K562 (cell line): ENCODE results near the gene FOXO3. TPM values are rescaled to one million over a fixed set of nuclear protein-coding genes. Genes with fewer than 3 reads are reported as not detected.

Experiments used
- ATAC-seq: fragments of 200-7000 bp; cut with Tn5 transposase; 3 replicates; pipeline ENCODE4 v1.9.1; 2020; ENCODE audit warnings: moderate library complexity
- BruUV-seq: library from RNA; stranded (reverse); fragments of 400-500 nt; replicated peaks from 2 replicates; lab custom pipeline; 2021; lab: Mats Ljungman, UMichigan
- CTCF ChIA-PET: fragments of 300-600 bp; formaldehyde crosslinking; extraction: SDS; loops from one replicate; lab custom pipeline; 2021; ENCODE audit warnings: low intra/inter-chr PET ratio; lab: Yijun Ruan, JAX
- POLR2A ChIA-PET: fragments of 300-600, 350-650 bp; sonication (Branson Sonifier 250); formaldehyde crosslinking; extraction: SDS; loops from one replicate; lab custom pipeline; 2021; ENCODE audit warnings: antibody characterized with exemption, inconsistent platforms; lab: Yijun Ruan, JAX
- DNase-seq, 4 experiments: peaks; one replicate each; pipeline versions ENCODE4 v3.0.0 to v3.0.0-alpha.2; 2011 to 2018; ENCODE audit warnings: low spot score in 3 of 4, mixed read lengths in 3 of 4; ENCODE audit errors: extremely low read depth in 1 of 4
- FAIRE-seq: peaks from 2 replicates; lab custom pipeline; 2011; peaks lifted over from hg19 to GRCh38; lab: Jason Lieb, UNC
- H2AFZ ChIP-seq: 2 replicates; pipeline ENCODE4 v1.6.0; 2011; ENCODE audit warnings: low read depth, low read length, control low read depth, inconsistent platforms
- H3K27ac ChIP-seq: fragments of 200-600 bp; 3 replicates; pipeline ENCODE4 v1.8.0; 2011; ENCODE audit warnings: low read depth, mild to moderate bottlenecking, control low read depth, inconsistent platforms, low read length, moderate library complexity, mixed read lengths; ENCODE audit errors: extremely low read depth
- H3K27me3 ChIP-seq, 2 experiments: fragments of 300-600 bp in 1 of 2; 2 replicates in 1 of 2; 3 replicates in 1 of 2; pipeline versions ENCODE4 v1.6.0 to v1.8.0; 2011; ENCODE audit warnings: inconsistent platforms in 2 of 2, low read length in 2 of 2, mild to moderate bottlenecking in 1 of 2, mixed read lengths in 1 of 2, moderate library complexity in 1 of 2; ENCODE audit not compliant: control insufficient read depth in 2 of 2, insufficient read depth in 2 of 2
- H3K36me3 ChIP-seq: fragments of 300-600 bp; 3 replicates; pipeline ENCODE4 v1.8.0; 2011; ENCODE audit warnings: mild to moderate bottlenecking, low read length, inconsistent platforms; ENCODE audit not compliant: control insufficient read depth, insufficient read depth
- H3K4me1 ChIP-seq, 2 experiments: fragments of 200-600 bp in 1 of 2; replicated peaks in 1 of 2; 2 replicates in 1 of 2; 3 replicates in 1 of 2; pipeline versions ENCODE4 v1.5.1 to v1.8.0; 2011; ENCODE audit warnings: inconsistent platforms in 2 of 2, low read length in 2 of 2, mild to moderate bottlenecking in 1 of 2, mixed read lengths in 1 of 2, moderate library complexity in 1 of 2; ENCODE audit not compliant: control insufficient read depth in 2 of 2, insufficient read depth in 2 of 2
- H3K4me2 ChIP-seq: 2 replicates; pipeline ENCODE4 v1.6.1; 2011; ENCODE audit warnings: low read length, control low read depth, inconsistent platforms, mixed read lengths; ENCODE audit not compliant: insufficient read depth
- H3K4me3 ChIP-seq: fragments of 200-600 bp; sonication (generic), shearing (Covaris generic); 2 replicates; pipeline ENCODE4 v1.5.1; 2016; ENCODE audit warnings: control low read depth, inconsistent platforms
- H3K79me2 ChIP-seq: fragments of 200-600 bp; 3 replicates; pipeline ENCODE4 v1.8.0; 2011; ENCODE audit warnings: low read length, inconsistent platforms; ENCODE audit not compliant: control insufficient read depth, insufficient read depth
- H3K9ac ChIP-seq, 2 experiments: 2 replicates each; pipeline versions ENCODE4 v1.6.0 to v1.6.1; 2011; ENCODE audit warnings: low read depth in 2 of 2, low read length in 2 of 2, control low read depth in 1 of 2, inconsistent platforms in 1 of 2, mild to moderate bottlenecking in 1 of 2, mixed read lengths in 1 of 2; ENCODE audit not compliant: insufficient read depth in 1 of 2
- H3K9me1 ChIP-seq: one replicate; pipeline ENCODE4 v1.6.0; 2011; ENCODE audit warnings: inconsistent platforms, mild to moderate bottlenecking, low read length, moderate library complexity; ENCODE audit not compliant: control insufficient read depth, insufficient read depth
- H3K9me3 ChIP-seq: replicated peaks from 2 replicates; pipeline ENCODE4 v1.5.1; 2011; ENCODE audit warnings: low read depth, low read length, inconsistent platforms; ENCODE audit not compliant: control insufficient read depth, insufficient read depth
- H4K20me1 ChIP-seq: replicated peaks from 2 replicates; pipeline ENCODE4 v1.6.1; 2011; ENCODE audit warnings: low read length, inconsistent platforms, mixed read lengths; ENCODE audit not compliant: control insufficient read depth, insufficient read depth
- CTBP1 ChIP-seq: fragments of 450-650 bp; IDR thresholded peaks from 2 replicates; pipeline ENCODE4 v1.6.1; 2016; ENCODE audit warnings: borderline replicate concordance
- E2F5 ChIP-seq: sonication (generic); formaldehyde crosslinking; IDR thresholded peaks from 2 replicates; pipeline ENCODE4 v1.8.0; 2022; ENCODE audit warnings: mild to moderate bottlenecking, missing genetic modification reagents
- EP400 ChIP-seq: fragments of 450-650 bp; IDR thresholded peaks from 2 replicates; pipeline ENCODE4 v1.6.1; 2017; ENCODE audit warnings: antibody characterized with exemption, mild to moderate bottlenecking, moderate library complexity
- ILK ChIP-seq: fragments of 450-650 bp; IDR thresholded peaks from 2 replicates; pipeline ENCODE4 v1.6.1; 2016; ENCODE audit warnings: missing genetic modification characterization, low read depth, mild to moderate bottlenecking, missing compliant biosample characterization, moderate library complexity, borderline replicate concordance
- KDM1A ChIP-seq, 2 experiments: fragments of 450-650 bp; IDR thresholded peaks; 2 replicates each; pipeline ENCODE4 v1.6.1; 2016; ENCODE audit warnings: mild to moderate bottlenecking in 2 of 2
- KLF1 ChIP-seq: fragments of 450-650 bp; IDR thresholded peaks from 2 replicates; pipeline ENCODE4 v1.6.1; 2016; ENCODE audit warnings: missing genetic modification characterization, missing compliant biosample characterization
- KLF16 ChIP-seq: IDR thresholded peaks from 2 replicates; pipeline ENCODE4 v1.6.1; 2016; ENCODE audit warnings: antibody characterized with exemption
- NR2C2 ChIP-seq, 2 experiments: fragments of 200-800 bp in 1 of 2; sonication (Bioruptor generic) in 1 of 2; sonication (generic) in 1 of 2; formaldehyde crosslinking in 1 of 2; IDR thresholded peaks; 2 replicates each; pipeline versions ENCODE4 v1.6.1 to v1.8.0; 2016 to 2022; ENCODE audit warnings: mild to moderate bottlenecking in 1 of 2, missing compliant biosample characterization in 1 of 2, missing genetic modification characterization in 1 of 2, missing genetic modification reagents in 1 of 2
- PYGO2 ChIP-seq: fragments of 450-650 bp; IDR thresholded peaks from 2 replicates; pipeline ENCODE4 v1.6.1; 2016; ENCODE audit warnings: mild to moderate bottlenecking, missing genetic modification characterization, moderate library complexity, missing compliant biosample characterization
- ZBTB34 ChIP-seq: fragments of 250-450 bp; sonication (Bioruptor Pico); IDR thresholded peaks from 2 replicates; pipeline ENCODE4 v1.8.0; 2021; ENCODE audit warnings: mild to moderate bottlenecking, moderate library complexity
- ZC3H4 ChIP-seq: sonication (generic); formaldehyde crosslinking; IDR thresholded peaks from 2 replicates; pipeline ENCODE4 v1.9.0; 2021; ENCODE audit warnings: missing genetic modification reagents, borderline replicate concordance
- ZNF121 ChIP-seq: sonication (generic); formaldehyde crosslinking; conservative IDR thresholded peaks from 2 replicates; pipeline ENCODE4 v1.8.0; 2022; ENCODE audit warnings: missing genetic modification reagents
- ZNF354B ChIP-seq: fragments of 250-450 bp; sonication (Bioruptor Pico); IDR thresholded peaks from 2 replicates; pipeline ENCODE4 v1.4.0; 2020
- WGBS: fragments of 100-300 bp; shearing (Covaris generic); methylation state at CpG from one replicate; pipeline ENCODE4 v1.1.6; 2016; ENCODE audit warnings: low coverage, mixed read lengths; ENCODE audit not compliant: insufficient coverage; ENCODE audit errors: missing lambda C conversion rate; 5-methylcytosine and 5-hydroxymethylcytosine counted together
- in situ Hi-C: fragments of 300-500 bp; cut with MboI; formaldehyde crosslinking; loops from 4 replicates; pipeline ENCODE4 v1.15.0; 2018; ENCODE audit warnings: inconsistent platforms, mixed read lengths
- intact Hi-C: fragments of 100-400 bp; cut with micrococcal nuclease; formaldehyde crosslinking; loops from 2 replicates; pipeline ENCODE4 v1.14.2; 2022
- polyA plus RNA-seq, 8 experiments: library from polyadenylated mRNA; depleted of rRNA in 4 of 8; stranded (reverse) in 5 of 8; unstranded in 3 of 8; fragments of >200 nt; fragmentation: Nextera tagmentation in 2 of 8; fragmentation: Illumina TruSeq in 1 of 8; extraction: Ambion mirVana in 2 of 8; extraction: Trizol in 1 of 8; gene quantifications; 2 replicates each; pipeline versions ENCODE4 v1.2.1 to v1.2.3, GENCODE V29; 2011 to 2014; ENCODE audit warnings: inconsistent platforms in 1 of 8, missing spikeins in 1 of 8
- total RNA-seq, 7 experiments: library from RNA; depleted of rRNA in 6 of 7; stranded (reverse); fragments of >200 nt in 6 of 7; fragmentation: Illumina TruSeq in 2 of 7; extraction: Trizol in 2 of 7; gene quantifications; 2 replicates each; pipeline versions ENCODE4 v1.2.1 to v1.2.3, GENCODE V29; 2011 to 2021; ENCODE audit warnings: low replicate concordance in 1 of 7

The FOXO3 gene
- total and polyA plus RNA-seq, 9 of the 15 experiments (the other 6 are each of a cell fraction or from before 2014, with no cell fraction given), result 3.0 to 14.6 (median 6.0) TPM

GRCh38 chr6:108711826-108712225, 151.1 kb downstream of the FOXO3 start:
- ATAC-seq (no peak), DNase-seq (no peak), FAIRE-seq (no peak)
- Histone ChIP-seq H3K9me1 (no peaks in the 10 kb centered on the region), H3K36me3 (no peaks in the 10 kb centered on the region), H3K9me3 (no peaks in the 10 kb centered on the region), H3K27me3 (peaks cover 0 to 26% of the 10 kb centered on the region in 2 experiments; a peak in 2 of 5 replicates), H2AFZ (no peak overlapping the region), H3K27ac (no peak overlapping the region), H3K4me1 (peaks cover 6 to 20% of the 10 kb centered on the region in 2 experiments; a peak in 4 of 5 replicates), H3K9ac (no peak overlapping the region), H3K79me2 (no peaks in the 10 kb centered on the region), H3K4me3 (no peak overlapping the region), H4K20me1 (no peaks in the 10 kb centered on the region), H3K4me2 (no peak overlapping the region)
- 47% methylated on average over 4 of the region's 5 CpGs for WGBS
- CTCF ChIA-PET, result no interaction called here
- in situ Hi-C loops, result no loop called here
- BruUV-seq, result no TSS peak
- POLR2A ChIA-PET, result no interaction called here
- TF ChIP-seq CTBP1 (no peak), ZBTB34 (CRISPR knock-in tag) (no peak), E2F5 (CRISPR knock-in tag) (no peak), ILK (tag) (no peak), ZC3H4 (CRISPR knock-in tag) (no peak), PYGO2 (tag) (no peak), KDM1A (IDR thresholded peaks at IDR 0.05) (no peak), ZNF354B (CRISPR knock-in tag) (no peak), EP400 (no peak), KLF16 (no peak), ZNF121 (CRISPR knock-in tag) (no peak), KLF1 (tag) (no peak), NR2C2 (CRISPR knock-in tag; IDR thresholded peaks at IDR 0.05) (no peak), NR2C2 (tag; IDR thresholded peaks at IDR 0.05) (no peak)
- intact Hi-C loops, result no loop called here
